Measurements from ENCODE around the gene STX8.
"Not testable (repeated sequence)": the region's sequence is repeated elsewhere in the genome, so short reads cannot be mapped to it uniquely, and the experiment has no call there.

STX8 gene

GRCh38 chr17:9575381-9576101 is at the start of gene STX8:
STX8 (minus strand) TSS chr17:9575820; CDS start chr17:9575808, 12 bp downstream.
- peak; percentile 74 for DNase-seq (ENCODE audit: low spot score)

DNA sequence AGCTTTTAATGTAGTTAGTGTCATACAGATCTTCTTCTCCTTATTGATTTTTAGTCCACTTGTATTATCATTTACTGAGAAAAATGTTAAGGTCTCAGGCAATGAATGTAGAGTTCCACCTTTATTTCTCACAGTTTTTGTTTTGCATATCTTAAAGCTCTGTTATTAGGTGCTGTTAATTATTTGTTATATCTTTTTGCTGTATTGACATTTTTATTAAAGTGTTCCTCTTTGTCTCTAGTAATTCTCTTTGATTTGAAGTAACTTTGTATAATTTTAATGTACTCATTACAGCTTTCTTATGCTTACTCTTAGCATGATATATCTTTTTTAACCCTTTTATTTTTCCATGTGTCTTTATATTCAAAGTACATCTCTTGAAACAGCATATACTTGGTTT is 47.3 kb upstream of the STX8 start:
- no peak for DNase-seq (ENCODE audit: low spot score)

DNA sequence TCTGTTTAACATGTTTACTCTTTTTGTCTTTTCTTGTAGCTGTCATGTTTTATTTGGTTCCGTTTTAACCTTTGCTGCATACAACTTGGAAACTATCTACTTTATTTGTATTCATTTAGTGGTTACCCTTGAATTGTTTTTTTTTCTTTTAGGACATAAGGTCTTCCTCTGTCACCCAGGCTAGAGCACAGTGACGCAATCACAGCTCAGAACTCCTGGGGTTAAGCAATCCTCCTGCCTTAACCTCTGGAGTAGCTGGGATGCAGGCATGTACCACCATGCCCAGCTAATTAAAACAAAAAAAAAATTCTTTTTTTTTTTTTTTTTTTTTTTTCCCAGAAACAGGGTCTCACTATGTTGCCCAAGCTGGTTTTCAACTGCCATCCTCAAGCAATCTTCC is 39.9 kb upstream of the STX8 start:
- DNase-seq (ENCODE audit: low spot score) = no peak

DNA sequence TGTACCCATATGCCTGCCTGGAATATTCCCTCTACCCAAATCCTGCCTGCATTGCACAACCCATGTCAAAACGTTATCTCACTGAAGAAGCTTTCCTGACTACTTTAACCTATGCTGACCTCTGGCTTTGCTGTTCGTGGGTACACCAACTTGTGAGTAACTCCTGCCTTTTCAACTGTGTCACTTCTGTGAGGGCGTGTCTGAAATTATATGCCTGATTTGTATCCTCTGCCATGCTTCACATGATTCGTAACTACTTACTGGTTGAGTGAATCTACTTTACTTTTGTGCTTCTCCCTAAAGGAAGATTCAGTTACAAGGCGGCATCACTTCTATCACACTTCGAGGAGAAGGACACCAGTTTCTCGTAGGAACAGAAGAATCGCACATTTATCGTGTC is 36.4 kb upstream of the STX8 start:
- no peak for DNase-seq (ENCODE audit: low spot score)

DNA sequence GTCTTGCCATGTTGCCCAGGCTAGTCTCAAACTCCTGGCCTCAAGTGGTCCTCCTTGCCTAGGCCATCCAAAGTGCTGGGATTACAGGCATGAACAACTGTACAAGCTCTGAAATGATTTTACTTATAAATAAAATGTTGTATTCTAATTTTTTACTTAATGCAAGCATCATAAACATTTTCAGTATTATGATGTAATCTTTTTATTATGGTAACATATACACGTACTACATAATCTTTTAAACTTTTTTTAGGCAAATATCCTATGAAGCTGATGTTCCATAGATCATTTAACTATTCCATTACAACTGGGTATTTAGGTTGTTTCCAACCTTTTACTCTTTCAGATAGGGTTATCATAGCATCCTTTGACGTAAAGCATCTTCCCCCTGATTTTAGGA is 35.9 kb upstream of the STX8 start:
- DNase-seq (ENCODE audit: low spot score) = no peak

DNA sequence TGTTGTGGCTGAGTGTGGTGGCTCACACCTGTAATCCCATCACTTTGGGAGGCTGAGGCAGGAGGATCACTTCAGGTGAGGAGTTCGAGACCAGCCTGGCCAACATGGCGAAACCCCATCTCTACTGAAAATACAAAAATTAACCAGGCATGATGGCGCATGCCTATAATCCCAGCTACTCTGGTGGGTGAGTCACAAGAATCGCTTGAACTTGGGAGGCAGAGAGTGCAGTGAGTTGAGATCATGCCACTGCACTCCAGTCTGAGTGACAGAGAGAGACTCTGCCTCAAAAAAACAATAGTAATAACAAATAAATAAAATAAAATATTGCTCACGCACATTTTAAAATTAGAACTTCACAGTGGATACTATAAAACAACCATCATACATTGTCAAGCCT is 31.4 kb upstream of the STX8 start:
- not testable (repeated sequence) for DNase-seq (ENCODE audit: low spot score)

DNA sequence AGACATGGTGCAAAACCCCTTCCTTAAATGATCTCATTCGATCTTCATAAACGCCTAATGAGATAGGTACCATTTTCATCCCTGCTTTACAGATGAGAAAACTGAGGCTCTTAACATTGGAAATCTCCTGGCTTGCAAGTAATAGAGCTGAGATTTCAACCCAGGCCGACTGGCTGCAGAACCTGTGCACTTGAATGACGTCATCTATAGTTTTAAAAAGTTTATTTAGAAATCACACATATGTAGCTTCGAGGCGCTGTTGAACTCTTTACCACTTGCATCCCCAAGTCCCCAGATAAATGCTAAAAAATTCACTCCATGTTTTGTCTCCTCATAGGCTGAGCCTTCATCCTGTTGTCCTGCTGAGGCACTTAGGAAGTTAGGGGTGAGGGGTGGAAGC is 30.8 kb upstream of the STX8 start:
- no peak for DNase-seq (ENCODE audit: low spot score)

DNA sequence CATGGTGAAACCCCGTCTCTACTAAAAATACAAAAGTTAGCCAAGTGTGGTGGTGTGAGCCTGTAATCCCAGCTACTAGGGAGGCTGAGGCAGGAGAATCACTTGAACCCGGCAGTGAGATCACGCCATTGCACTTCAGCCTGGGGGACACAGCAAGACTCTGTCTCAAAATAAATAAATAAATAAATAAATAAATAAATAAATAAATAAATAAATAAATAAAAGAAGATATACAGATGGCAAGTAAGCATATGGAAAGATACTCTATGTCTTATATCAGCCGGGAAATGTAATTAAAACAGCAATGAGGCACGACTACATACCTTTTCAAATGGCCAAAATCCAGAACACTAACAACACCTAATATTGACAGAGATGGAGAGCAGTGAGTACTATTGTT is 29.0 kb upstream of the STX8 start:
- DNase-seq (ENCODE audit: low spot score) = not testable (repeated sequence)

DNA sequence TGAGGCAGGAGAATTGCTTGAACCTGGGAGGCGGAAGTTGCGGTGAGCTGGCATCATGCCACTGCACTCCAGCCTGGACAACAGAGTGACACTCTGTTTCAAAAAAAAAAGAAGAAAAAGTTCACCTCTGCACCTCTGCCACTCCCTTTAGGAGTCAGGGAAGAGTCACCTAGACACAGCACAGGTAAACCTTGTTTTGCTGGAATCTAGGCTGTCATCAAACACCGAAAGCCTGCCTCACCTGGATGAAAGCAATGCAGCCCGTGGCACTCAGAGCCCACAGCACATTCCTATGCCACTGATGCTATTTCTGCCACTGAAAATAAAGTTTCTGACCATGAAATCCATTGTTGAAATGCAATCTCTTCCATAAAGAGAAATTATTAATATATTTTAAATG is 23.0 kb upstream of the STX8 start:
- no peak for DNase-seq (ENCODE audit: low spot score)

DNA sequence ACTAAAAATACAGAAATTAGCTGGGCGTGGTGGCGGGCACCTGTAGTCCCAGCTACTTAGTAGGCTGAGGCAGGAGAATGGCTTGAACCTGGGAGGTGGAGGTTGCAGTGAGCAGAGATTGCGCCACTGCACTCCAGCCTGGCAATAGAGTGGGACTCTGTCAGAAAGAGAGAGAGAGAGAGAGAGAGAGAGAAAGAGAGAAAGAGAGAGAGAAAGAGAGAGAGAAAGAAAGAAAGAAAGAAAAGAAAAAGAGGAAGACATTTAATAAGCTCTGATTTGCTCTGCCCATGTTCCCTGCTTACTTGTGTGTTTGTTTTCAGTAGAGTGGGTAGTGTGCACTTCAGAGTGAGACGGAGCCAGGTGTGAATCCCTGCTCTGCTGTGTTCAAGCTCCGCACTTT is 22.0 kb upstream of the STX8 start:
- DNase-seq (ENCODE audit: low spot score) = not testable (repeated sequence)

- no peak for DNase-seq (ENCODE audit: low spot score)
These were observed 18.4 kb upstream of the STX8 start for GRCh38 chr17:9594065-9594464.

- no peak for DNase-seq (ENCODE audit: low spot score)
These were observed 12.5 kb upstream of the STX8 start for GRCh38 chr17:9587969-9588656.

DNA sequence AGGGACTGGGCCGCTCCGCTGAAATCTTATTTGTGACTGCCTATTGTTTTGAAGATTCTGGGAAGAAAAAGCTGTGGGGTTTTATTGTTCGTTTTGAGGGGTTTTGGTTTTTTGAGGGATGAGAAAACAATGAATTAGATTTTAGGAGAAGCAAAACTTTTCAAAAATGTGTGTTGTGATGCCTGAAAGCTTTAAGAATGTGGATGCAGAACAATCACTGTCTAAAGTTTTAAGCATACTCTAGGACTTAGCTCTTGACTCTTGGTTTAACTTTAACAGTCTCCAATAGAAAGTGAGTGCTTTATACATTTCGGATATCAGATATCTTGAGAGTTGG is 1.7 kb upstream of the STX8 start:
- no peak for DNase-seq (ENCODE audit: low spot score)

- peak; percentile 59 for DNase-seq (ENCODE audit: low spot score)
These were observed 1.1 kb upstream of the STX8 start, which contains the start of gene CFAP52 for GRCh38 chr17:9576521-9577372. CFAP52 (plus strand) TSS chr17:9576642; CDS start chr17:9576696, 54 bp downstream.

GRCh38 chr17:9571201-9571600 is 4.4 kb downstream of the STX8 start:
- no peak for DNase-seq (ENCODE audit: low spot score)

- DNase-seq (ENCODE audit: low spot score) = no peak
These were observed 6.5 kb downstream of the STX8 start for GRCh38 chr17:9568957-9569588.

DNA sequence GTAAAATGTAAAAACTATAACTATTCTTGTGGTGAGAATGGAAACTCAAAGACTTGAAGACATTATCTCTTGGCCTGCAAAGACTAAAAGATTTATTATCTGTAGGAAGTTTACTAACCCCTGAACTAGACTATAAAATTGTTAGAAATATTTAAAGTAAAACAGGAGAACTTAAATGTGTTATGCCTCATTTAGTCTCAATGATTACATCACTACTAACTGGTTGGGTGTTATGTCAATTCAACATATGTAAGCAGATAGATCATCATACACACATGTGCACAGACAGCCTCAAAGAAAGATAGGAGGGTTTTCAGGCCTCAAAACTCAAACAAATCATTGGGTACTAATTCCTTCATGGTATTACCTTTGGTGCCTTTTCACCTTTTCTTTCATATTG is 7.6 kb downstream of the STX8 start:
- DNase-seq (ENCODE audit: low spot score) = no peak

DNA sequence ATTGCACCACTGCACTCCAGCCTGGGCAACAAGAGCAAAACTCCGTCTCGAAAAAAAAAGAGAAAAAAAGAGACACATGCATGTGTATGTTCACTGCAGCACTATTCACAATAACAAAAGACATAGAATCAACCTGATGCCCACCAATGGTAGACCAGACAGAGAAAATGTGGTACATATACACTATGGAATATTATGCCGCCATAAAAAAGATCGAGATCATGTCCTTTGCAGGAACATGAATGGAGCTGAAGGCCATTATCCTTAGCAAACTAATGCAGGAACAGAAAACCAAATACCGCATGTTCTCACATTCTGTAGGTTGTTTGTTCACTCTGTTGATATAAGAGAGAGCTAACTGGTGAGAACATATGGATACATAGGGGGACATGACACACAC is 8.9 kb downstream of the STX8 start:
- not testable (repeated sequence) for DNase-seq (ENCODE audit: low spot score)

GRCh38 chr17:9566067-9566466 is 9.6 kb downstream of the STX8 start:
- no peak for DNase-seq (ENCODE audit: low spot score)

DNA sequence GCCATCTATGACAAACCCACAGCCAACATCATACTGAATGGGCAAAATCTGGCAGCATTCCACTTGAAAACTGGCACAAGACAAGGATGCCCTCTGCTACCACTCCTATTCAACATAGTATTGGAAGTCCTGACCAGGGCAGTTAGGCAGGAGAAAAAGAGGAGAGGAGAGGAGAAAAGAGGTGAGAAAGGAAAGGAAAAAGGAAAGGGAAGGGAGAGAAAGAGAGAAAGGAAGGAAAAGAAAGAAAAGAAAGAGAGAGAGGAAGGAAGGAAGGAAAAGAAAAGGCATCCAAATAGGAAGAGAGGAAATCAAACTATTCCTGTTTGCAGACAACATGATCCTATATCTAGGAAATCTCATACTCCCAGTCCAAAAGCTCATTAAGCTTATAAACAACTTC is 11.5 kb downstream of the STX8 start:
- DNase-seq (ENCODE audit: low spot score) = no peak

DNA sequence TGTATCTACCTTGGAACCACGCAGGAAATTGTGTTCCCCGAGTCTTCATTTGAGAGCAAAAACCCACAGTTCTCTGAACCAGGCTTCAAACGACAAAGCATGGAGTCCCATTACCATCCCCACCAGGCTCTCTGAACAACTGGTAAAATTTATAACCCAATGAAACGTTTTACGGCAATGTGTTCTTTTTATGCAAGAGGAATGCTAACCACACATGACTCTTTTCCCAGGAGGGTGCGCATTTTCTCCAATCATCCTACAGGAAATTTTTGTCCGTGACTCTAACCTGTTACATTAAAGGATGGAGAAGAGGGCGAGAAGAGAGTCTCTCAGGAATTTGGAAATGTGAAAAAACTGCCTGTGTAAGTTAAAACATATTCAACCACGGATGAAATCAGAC is 17.8 kb downstream of the STX8 start:
- DNase-seq (ENCODE audit: low spot score) = no peak

- DNase-seq (ENCODE audit: low spot score) = no peak
These were observed 18.4 kb downstream of the STX8 start for GRCh38 chr17:9557161-9557755.
